ENCODE measurements around the gene CDK5R1.
"Not testable (repeated sequence)": the region's sequence is repeated elsewhere in the genome, so short reads cannot be mapped to it uniquely, and the experiment has no call there.

The CDK5R1 gene

GRCh38 chr17:32486701-32487472, at the start of gene CDK5R1:
TSS of gene CDK5R1 (plus strand) at chr17:32486993. CDS start at chr17:32487621, 628 bp downstream.
- peak; percentile 49 to 50 for DNase-seq

GRCh38 chr17:32440722-32441121, 46.1 kb upstream of the CDK5R1 start:
- no peak for DNase-seq

- DNase-seq, result no peak
Observed at GRCh38 chr17:32441886-32442285, 44.9 kb upstream of the CDK5R1 start.

GRCh38 chr17:32443827-32444300, 42.9 kb upstream of the CDK5R1 start:
- DNase-seq, result no peak

GRCh38 chr17:32444301-32445073, 42.3 kb upstream of the CDK5R1 start, which contains the start of gene PSMD11:
TSS of gene PSMD11 (plus strand) at chr17:32444510. CDS start at chr17:32444524, 14 bp downstream.
- peak; percentile 97 to 98 for DNase-seq

GRCh38 chr17:32445074-32445415, 41.7 kb upstream of the CDK5R1 start:
- DNase-seq, result peak; percentile 33 to 40

GRCh38 chr17:32445497-32445896, 41.3 kb upstream of the CDK5R1 start:
- DNase-seq, result no peak

GRCh38 chr17:32445971-32446370, 40.8 kb upstream of the CDK5R1 start:
- no peak for DNase-seq

GRCh38 chr17:32446949-32447348, 39.8 kb upstream of the CDK5R1 start:
- no peak for DNase-seq

- no peak for DNase-seq
Observed at GRCh38 chr17:32449963-32450362, 36.8 kb upstream of the CDK5R1 start.

- not testable (repeated sequence) for DNase-seq
Observed at GRCh38 chr17:32450379-32450778, 36.4 kb upstream of the CDK5R1 start.

GRCh38 chr17:32451879-32452278, 34.9 kb upstream of the CDK5R1 start:
- DNase-seq, result no peak

- no peak for DNase-seq
Observed at GRCh38 chr17:32452281-32452680, 34.5 kb upstream of the CDK5R1 start.

- no peak for DNase-seq
Observed at GRCh38 chr17:32453370-32453769, 33.4 kb upstream of the CDK5R1 start.

- DNase-seq, result no peak
Observed at GRCh38 chr17:32458371-32458770, 28.4 kb upstream of the CDK5R1 start.

- DNase-seq, result no peak
Observed at GRCh38 chr17:32460054-32460453, 26.7 kb upstream of the CDK5R1 start.

GRCh38 chr17:32461498-32461852, 25.3 kb upstream of the CDK5R1 start:
- DNase-seq, result no peak

- DNase-seq, result peak; percentile 76 to 78
Observed at GRCh38 chr17:32461853-32462617, 24.8 kb upstream of the CDK5R1 start.

- no peak for DNase-seq
Observed at GRCh38 chr17:32463304-32463703, 23.5 kb upstream of the CDK5R1 start.

GRCh38 chr17:32464374-32464773, 22.4 kb upstream of the CDK5R1 start:
- DNase-seq, result no peak

GRCh38 chr17:32467949-32468348, 18.8 kb upstream of the CDK5R1 start:
- no peak for DNase-seq

GRCh38 chr17:32470405-32471167, 16.2 kb upstream of the CDK5R1 start:
- DNase-seq, result no peak

GRCh38 chr17:32471652-32472051, 15.1 kb upstream of the CDK5R1 start:
- no peak for DNase-seq

All from AML-193 (cell line).